22Rv1 (cell line): ENCODE results near the gene SPRYD3.
A peak's percentile ranks its signal among the peaks of the same experiment; 100 is the strongest.

ENCODE experiments used
- H3K27ac ChIP-seq: fragments of 450-650 bp; 2 replicates; pipeline ENCODE4 v1.5.1; 2017
- ZFX ChIP-seq: fragments of 450-650 bp; IDR thresholded peaks from 2 replicates; pipeline ENCODE4 v1.6.1; 2017; ENCODE audit warnings: antibody characterized with exemption, borderline replicate concordance
- TF ChIP-seq, protein P1 (sequence below): fragments of 450-650 bp; IDR thresholded peaks from 2 replicates; pipeline ENCODE4 v1.5.1; 2017; ENCODE audit warnings: mild to moderate bottlenecking

SPRYD3 gene

DNA sequence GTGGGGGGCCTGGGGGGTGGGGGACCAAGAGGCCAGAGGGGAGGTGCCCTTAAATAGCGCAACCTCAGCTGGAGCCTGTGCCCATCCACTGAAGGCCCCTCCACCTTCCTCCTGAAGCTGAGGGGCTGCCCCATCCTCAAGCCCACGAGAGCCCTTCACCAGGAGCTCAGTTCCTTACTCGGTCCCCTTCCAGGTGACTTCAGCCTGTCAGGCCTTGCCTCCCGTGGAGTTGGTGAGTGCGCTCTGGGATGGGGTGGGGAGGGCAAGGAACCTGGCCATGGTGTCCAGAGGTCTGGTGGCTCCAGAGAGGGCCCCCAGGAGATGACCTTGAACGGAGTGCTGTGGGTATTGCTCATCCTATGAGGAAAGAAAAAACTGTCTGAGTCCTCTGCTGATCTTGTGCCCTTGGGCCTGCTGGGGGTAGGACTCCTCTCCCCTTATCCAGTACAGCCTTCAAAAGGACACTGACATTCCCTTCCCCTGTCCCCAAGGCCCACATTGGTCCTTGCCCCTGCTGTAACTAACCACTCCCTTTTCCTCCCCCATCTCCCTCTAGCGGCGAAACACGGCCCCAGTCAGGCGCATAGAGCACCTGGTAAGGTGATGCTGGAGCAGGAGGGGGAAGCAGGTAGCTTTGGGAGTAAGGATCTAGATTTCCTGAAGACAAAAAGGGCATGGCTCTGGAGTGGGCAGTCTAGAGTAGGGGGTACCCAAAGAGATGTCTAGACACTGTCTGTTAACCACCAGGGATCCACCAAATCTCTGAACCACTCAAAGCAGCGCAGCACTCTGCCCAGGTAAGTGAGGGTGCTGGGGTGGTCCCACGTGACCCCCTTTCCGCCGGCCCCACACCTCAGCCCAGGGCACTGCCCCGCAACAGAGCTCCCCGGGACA lies 25.7 kb downstream of the SPRYD3 start:
- TF ChIP-seq, protein P1, sequence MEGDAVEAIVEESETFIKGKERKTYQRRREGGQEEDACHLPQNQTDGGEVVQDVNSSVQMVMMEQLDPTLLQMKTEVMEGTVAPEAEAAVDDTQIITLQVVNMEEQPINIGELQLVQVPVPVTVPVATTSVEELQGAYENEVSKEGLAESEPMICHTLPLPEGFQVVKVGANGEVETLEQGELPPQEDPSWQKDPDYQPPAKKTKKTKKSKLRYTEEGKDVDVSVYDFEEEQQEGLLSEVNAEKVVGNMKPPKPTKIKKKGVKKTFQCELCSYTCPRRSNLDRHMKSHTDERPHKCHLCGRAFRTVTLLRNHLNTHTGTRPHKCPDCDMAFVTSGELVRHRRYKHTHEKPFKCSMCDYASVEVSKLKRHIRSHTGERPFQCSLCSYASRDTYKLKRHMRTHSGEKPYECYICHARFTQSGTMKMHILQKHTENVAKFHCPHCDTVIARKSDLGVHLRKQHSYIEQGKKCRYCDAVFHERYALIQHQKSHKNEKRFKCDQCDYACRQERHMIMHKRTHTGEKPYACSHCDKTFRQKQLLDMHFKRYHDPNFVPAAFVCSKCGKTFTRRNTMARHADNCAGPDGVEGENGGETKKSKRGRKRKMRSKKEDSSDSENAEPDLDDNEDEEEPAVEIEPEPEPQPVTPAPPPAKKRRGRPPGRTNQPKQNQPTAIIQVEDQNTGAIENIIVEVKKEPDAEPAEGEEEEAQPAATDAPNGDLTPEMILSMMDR, result peak; percentile 98
- no peak for TF ChIP-seq ZFX
- H3K27ac ChIP-seq, result peak overlapping the region; percentile 100

DNA sequence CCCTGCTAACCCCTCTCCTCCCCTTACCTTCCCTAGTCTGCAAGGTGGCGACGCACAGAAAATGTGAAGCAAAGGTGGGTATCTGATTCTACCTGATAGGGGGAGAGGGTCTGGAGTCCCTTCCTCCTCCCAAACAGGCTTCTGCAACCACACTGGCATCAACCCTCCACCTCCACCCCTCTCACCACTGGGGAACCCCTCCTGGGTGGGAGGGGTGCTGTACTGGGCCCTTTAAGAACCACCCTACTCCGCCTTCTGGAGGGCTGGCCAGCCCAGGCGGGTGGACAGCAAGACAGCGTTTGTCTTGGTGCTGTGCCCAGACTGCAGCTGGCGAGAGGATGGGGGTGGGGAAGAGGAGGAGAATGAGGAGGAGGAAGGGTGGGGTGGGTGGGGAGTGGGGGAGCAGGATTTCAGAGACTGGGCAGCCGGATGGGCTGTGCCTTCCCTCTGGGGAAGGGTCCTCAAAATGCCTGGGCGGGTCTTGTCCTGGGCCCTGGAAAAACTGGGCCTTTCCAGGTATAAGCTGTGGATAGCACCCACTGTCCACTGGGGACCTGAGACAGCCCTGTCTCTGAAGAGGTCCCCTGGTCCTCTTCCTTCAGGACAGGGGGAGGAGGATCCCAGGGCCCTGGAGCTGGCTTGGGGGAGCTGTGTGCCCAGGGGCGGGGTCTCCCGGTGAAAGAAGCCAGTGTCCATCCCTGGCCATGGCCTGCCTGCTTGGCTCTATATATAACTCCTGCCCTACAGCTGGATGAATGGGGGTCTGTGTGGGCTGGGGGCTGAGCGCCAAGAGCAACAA lies 26.6 kb downstream of the SPRYD3 start:
- no peak for TF ChIP-seq ZFX
- TF ChIP-seq, protein P1, result no peak
- peak overlapping the region; percentile 100 for H3K27ac ChIP-seq

DNA sequence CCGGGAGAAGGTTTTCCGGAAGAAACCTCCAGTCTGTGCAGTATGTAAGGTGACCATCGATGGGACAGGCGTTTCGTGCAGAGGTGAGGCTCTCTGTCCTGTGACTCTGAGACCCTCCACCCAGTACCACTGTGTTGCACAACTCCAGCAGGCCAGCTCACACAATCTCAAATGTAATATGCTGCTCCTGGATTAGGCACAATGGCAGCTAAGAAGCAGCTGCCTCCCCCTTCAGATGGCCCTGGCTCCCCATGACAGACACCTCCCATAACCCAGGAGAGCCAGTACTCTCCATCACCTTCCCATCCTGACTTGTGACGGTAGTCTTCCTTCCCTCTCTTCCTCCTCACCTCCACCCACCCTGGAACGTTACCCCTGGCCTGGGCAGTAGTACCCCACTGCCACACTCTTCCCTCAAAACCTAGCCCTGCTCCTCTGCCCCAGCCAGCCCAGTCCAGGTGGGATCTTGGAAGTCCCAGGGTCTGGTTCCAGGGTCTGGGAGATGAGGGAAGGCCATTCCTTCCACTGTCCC lies 27.2 kb downstream of the SPRYD3 start:
- TF ChIP-seq ZFX, result no peak
- TF ChIP-seq, protein P1, result no peak
- peak overlapping the region; percentile 100 for H3K27ac ChIP-seq

DNA sequence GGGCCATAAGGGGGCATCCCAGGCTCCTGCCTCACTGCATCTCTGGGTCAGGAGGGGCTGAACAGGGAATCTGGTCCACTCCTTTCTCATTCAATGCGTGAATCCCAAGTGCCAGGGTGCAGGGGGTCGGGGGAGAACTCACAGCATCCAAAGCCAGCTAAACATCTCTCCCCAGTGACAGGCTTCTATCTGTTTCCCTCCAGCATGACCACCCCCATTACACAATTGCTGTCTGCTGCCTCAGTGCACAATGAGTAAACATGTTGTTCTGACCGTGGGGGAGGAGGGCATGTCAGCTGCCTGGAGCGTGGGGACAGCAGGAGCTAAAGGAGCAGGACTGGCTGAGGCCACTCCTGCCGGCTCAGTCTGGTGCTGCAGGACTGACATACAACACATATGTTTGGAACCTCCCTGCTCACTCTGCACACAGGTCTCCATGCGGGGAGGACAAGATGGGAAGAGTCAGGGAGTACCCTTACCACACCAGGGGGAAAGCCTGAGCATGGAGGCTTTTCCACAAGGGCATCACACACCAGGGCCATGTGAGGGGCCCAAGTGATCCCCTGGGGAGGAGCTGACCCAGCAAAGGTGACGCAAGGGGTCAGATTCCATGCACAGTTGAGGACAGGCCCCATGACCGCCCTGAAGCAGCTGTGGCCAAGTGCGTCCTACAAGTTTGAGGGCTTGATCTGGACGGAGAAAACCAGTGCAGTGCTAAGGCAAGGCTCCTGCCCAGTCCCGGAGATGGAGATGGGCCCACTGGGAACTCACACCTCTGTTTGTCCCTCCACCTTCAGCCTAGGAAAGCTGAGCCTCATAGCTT lies 27.9 kb downstream of the SPRYD3 start:
- TF ChIP-seq, protein P1, result peak; percentile 12; the same call in 1 of the 2 replicates
- TF ChIP-seq ZFX, result no peak

DNA sequence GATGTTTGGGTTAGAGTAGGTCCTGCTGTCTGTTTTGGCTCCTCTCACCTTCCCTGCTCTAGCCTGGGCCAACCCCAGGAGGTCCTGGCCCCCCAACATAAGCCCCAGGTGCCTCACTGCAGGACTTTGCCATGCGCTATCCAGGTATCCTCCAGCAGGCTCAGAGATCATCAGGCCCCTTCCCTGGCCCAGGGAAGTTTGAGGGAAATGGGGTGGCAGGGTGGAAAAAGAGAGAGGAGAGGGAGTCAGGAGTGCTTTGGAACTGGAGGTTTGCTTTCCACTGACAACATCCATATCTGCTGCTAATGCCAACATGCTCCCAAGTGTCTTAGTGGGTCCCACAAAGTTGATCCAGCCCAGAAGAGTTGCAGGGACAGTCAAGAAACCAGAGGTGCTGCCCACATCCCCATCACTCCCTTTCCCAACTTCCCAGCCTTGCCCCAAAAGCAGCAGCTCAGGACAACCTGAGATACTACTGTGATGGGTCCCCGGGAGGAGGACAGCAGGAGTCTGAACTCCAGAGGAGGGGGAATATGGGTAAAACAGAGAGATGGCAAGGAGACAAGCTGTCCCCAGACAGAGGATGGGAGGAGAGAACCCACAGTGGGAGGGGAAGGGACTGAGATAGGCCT lies 28.6 kb downstream of the SPRYD3 start:
- TF ChIP-seq ZFX, result no peak
- TF ChIP-seq, protein P1, result no peak
- peak overlapping the region; percentile 100 for H3K27ac ChIP-seq

More for the DNA sequence above, 27.9 kb downstream of the SPRYD3 start:
- H3K27ac ChIP-seq, result peak overlapping the region; percentile 100

DNA sequence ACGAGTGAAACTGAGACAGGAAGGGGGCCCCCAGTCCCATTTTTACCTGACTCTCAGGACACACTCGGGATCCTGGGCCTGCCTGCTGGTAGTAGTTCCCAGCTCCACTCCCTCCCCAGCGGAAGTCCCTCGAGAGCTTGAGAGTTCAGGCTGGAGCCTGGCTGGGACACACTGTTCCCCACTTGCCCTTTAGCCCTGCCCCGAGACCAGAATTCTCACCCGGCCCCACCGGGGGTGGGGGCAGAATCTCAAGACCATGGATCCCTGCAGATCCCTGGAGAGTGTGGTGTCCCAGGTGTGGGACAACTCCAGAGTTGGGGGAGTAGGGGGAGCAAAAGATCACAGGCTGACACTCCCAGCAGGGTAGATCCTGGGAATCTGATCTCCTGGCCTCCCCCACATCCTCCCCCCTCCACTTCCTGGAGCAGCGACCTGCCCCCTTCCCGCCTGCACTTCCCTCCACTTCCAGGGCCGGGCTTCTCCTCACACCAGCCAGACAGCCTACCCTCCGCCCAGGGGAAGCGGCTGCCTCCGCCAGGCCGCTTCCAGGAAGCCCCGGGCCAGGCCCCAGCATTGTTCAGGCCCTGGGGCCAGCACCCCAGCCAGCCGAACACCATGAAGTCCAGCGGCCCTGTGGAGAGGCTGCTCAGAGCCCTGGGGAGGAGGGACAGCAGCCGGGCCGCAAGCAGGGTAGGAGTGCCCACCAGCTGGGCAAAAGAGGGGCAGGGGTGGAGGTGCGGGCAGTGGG lies 29.4 kb downstream of the SPRYD3 start, which contains the start of gene TNS2:
Gene TNS2, plus strand, starts transcription at position 495 of the 748 bp plus-strand sequence. Its CDS starts 121 bp downstream, at position 616.
- TF ChIP-seq ZFX, result no peak
- TF ChIP-seq, protein P1, result no peak
- H3K27ac ChIP-seq, result peak within 1 kb of the TSS; percentile 100
